Stimulated activated naive B cell treated with anti-CD40 and anti-IgM and Interleukin-4, amounts not matched to agents 10 μg/mL and 1 μg/mL and 100 μg/mL, for 72 hours (primary cell): Measurements from ENCODE around the gene FAM131C.

Experiments used
- ATAC-seq, 2 donors: fragments of 150-1000 bp; cut with Tn5 transposase; replicated peaks; 2 replicates each; pipeline ENCODE4 v1.10.0; 2021; ENCODE audit warnings: moderate library complexity in 1 of 2
- DNase-seq: peaks from one replicate; pipeline ENCODE4 v3.0.0; 2021
- H3K27ac Mint-ChIP-seq: one replicate; pipeline ENCODE4 v1.8.0; 2022; ENCODE audit warnings: mild to moderate bottlenecking, mixed read lengths
- H3K27me3 Mint-ChIP-seq, 2 donors: one replicate each; pipeline ENCODE4 v1.8.0; 2022; ENCODE audit warnings: mixed read lengths in 2 of 2
- H3K36me3 Mint-ChIP-seq, 2 donors: one replicate each; pipeline ENCODE4 v1.8.0; 2022; ENCODE audit warnings: mixed read lengths in 2 of 2, mild to moderate bottlenecking in 1 of 2
- H3K4me1 Mint-ChIP-seq, 2 donors: one replicate each; pipeline ENCODE4 v1.8.0; 2022; ENCODE audit warnings: mixed read lengths in 2 of 2, mild to moderate bottlenecking in 1 of 2
- H3K4me3 Mint-ChIP-seq, 2 donors: one replicate each; pipeline ENCODE4 v1.8.0; 2022; ENCODE audit warnings: mild to moderate bottlenecking in 2 of 2, mixed read lengths in 2 of 2, moderate library complexity in 1 of 2
- H3K9me3 Mint-ChIP-seq, 2 donors: one replicate each; pipeline ENCODE4 v1.8.0; 2022; ENCODE audit warnings: mixed read lengths in 2 of 2, mild to moderate bottlenecking in 1 of 2

FAM131C gene

GRCh38 chr1:16091296-16091695, 17.8 kb upstream of the FAM131C start:
- DNase-seq (no peak), ATAC-seq (no peak)
- Mint-ChIP-seq H3K9me3 (no peaks in the 10 kb centered on the region), H3K4me3 (no peak overlapping the region), H3K27ac (no peak overlapping the region), H3K4me1 (peaks cover 8 to 21% of the 10 kb centered on the region in 2 donors), H3K36me3 (no peaks in the 10 kb centered on the region), H3K27me3 (peaks cover 40 to 46% of the 10 kb centered on the region in 2 donors)

GRCh38 chr1:16090076-16090826, 16.8 kb upstream of the FAM131C start:
- Mint-ChIP-seq H3K9me3 (no peaks in the 10 kb centered on the region), H3K27me3 (peaks cover 33 to 36% of the 10 kb centered on the region in 2 donors), H3K4me3 (no peak overlapping the region), H3K4me1 (peaks cover 8 to 21% of the 10 kb centered on the region in 2 donors), H3K36me3 (no peaks in the 10 kb centered on the region), H3K27ac (no peak overlapping the region)
- peak; percentile 58 to 67 for ATAC-seq
- no peak for DNase-seq

- H3K27ac Mint-ChIP-seq: no peak overlapping the region
- no peaks in the 10 kb centered on the region for H3K9me3 Mint-ChIP-seq
- H3K4me1 Mint-ChIP-seq: peaks cover 8 to 21% of the 10 kb centered on the region in 2 donors
- DNase-seq (no peak), ATAC-seq (no peak)
- H3K27me3 Mint-ChIP-seq: peaks cover 26 to 29% of the 10 kb centered on the region in 2 donors
- no peak overlapping the region for H3K4me3 Mint-ChIP-seq
- no peaks in the 10 kb centered on the region for H3K36me3 Mint-ChIP-seq
These were observed 15.5 kb upstream of the FAM131C start for GRCh38 chr1:16088996-16089395.

GRCh38 chr1:16088351-16088911, 15.0 kb upstream of the FAM131C start:
- DNase-seq (no peak), ATAC-seq (no peak)
- Mint-ChIP-seq H3K4me1 (peaks cover 8 to 21% of the 10 kb centered on the region in 2 donors), H3K9me3 (no peaks in the 10 kb centered on the region), H3K27ac (peak overlapping the region; percentile 59), H3K36me3 (no peaks in the 10 kb centered on the region), H3K4me3 (no peak overlapping the region), H3K27me3 (peaks cover 26 to 29% of the 10 kb centered on the region in 2 donors)

- Mint-ChIP-seq H3K9me3 (no peaks in the 10 kb centered on the region), H3K27ac (no peak overlapping the region), H3K36me3 (no peaks in the 10 kb centered on the region), H3K4me3 (no peak overlapping the region), H3K27me3 (peaks cover 26 to 29% of the 10 kb centered on the region in 2 donors), H3K4me1 (peaks cover 8 to 21% of the 10 kb centered on the region in 2 donors)
- ATAC-seq (no peak), DNase-seq (no peak)
These were observed 14.3 kb upstream of the FAM131C start for GRCh38 chr1:16087733-16088132.

GRCh38 chr1:16085522-16085921, 12.1 kb upstream of the FAM131C start:
- Mint-ChIP-seq H3K27ac (no peak overlapping the region), H3K36me3 (no peaks in the 10 kb centered on the region), H3K27me3 (peaks cover 17 to 21% of the 10 kb centered on the region in 2 donors), H3K4me3 (no peak overlapping the region), H3K9me3 (no peaks in the 10 kb centered on the region), H3K4me1 (peaks cover 8 to 21% of the 10 kb centered on the region in 2 donors)
- ATAC-seq: no peak
- DNase-seq: no peak

- Mint-ChIP-seq H3K36me3 (no peaks in the 10 kb centered on the region), H3K4me1 (peaks cover 10 to 16% of the 10 kb centered on the region in 2 donors), H3K4me3 (no peak overlapping the region), H3K27me3 (peaks cover under 1 to 9% of the 10 kb centered on the region in 2 donors), H3K27ac (no peak overlapping the region), H3K9me3 (no peaks in the 10 kb centered on the region)
- DNase-seq (no peak), ATAC-seq (no peak)
These were observed 10.0 kb upstream of the FAM131C start for GRCh38 chr1:16083486-16083885.

GRCh38 chr1:16082283-16083038, 9.0 kb upstream of the FAM131C start:
- H3K27ac Mint-ChIP-seq: no peak overlapping the region
- peak; percentile 33 for DNase-seq

GRCh38 chr1:16081636-16082035, 8.2 kb upstream of the FAM131C start:
- no peak overlapping the region for H3K27ac Mint-ChIP-seq
- no peak for ATAC-seq
- no peaks in the 10 kb centered on the region for H3K9me3 Mint-ChIP-seq
- no peaks in the 10 kb centered on the region for H3K36me3 Mint-ChIP-seq
- no peak for DNase-seq
- no peak overlapping the region for H3K4me3 Mint-ChIP-seq
- H3K4me1 Mint-ChIP-seq: peaks cover 8 to 22% of the 10 kb centered on the region in 2 donors
- peaks cover 0 to 7% of the 10 kb centered on the region in 2 donors for H3K27me3 Mint-ChIP-seq

More at GRCh38 chr1:16082283-16083038, 9.0 kb upstream of the FAM131C start:
- H3K9me3 Mint-ChIP-seq: no peaks in the 10 kb centered on the region
- H3K4me3 Mint-ChIP-seq: no peak overlapping the region
- H3K36me3 Mint-ChIP-seq: no peaks in the 10 kb centered on the region
- peak in 1 of 2 donors; percentile 21 for ATAC-seq
- H3K27me3 Mint-ChIP-seq: peaks cover 0 to 2% of the 10 kb centered on the region in 2 donors
- peaks cover 8 to 21% of the 10 kb centered on the region in 2 donors for H3K4me1 Mint-ChIP-seq

GRCh38 chr1:16080422-16081150, 7.1 kb upstream of the FAM131C start:
- peaks cover 10 to 22% of the 10 kb centered on the region in 2 donors for H3K4me1 Mint-ChIP-seq
- no peak overlapping the region for H3K4me3 Mint-ChIP-seq
- DNase-seq: no peak
- H3K36me3 Mint-ChIP-seq: no peaks in the 10 kb centered on the region
- no peak overlapping the region for H3K27ac Mint-ChIP-seq
- H3K27me3 Mint-ChIP-seq: peaks cover 7 to 13% of the 10 kb centered on the region in 2 donors
- no peaks in the 10 kb centered on the region for H3K9me3 Mint-ChIP-seq
- no peak for ATAC-seq

GRCh38 chr1:16078925-16079656, 5.6 kb upstream of the FAM131C start:
- H3K4me3 Mint-ChIP-seq: peak overlapping the region; percentile 81 to 86
- DNase-seq (peak; percentile 80), ATAC-seq (peak; percentile 94 to 95)
- H3K9me3 Mint-ChIP-seq: no peaks in the 10 kb centered on the region
- peaks cover 17 to 18% of the 10 kb centered on the region in 2 donors for H3K27me3 Mint-ChIP-seq
- H3K4me1 Mint-ChIP-seq: peaks cover 17 to 29% of the 10 kb centered on the region in 2 donors
- no peaks in the 10 kb centered on the region for H3K36me3 Mint-ChIP-seq
- H3K27ac Mint-ChIP-seq: peak overlapping the region; percentile 82

GRCh38 chr1:16077406-16078245, 4.2 kb upstream of the FAM131C start:
- Mint-ChIP-seq H3K4me1 (peaks cover 20 to 35% of the 10 kb centered on the region in 2 donors), H3K27ac (peak overlapping the region; percentile 86), H3K4me3 (peak overlapping the region; percentile 31 to 59), H3K36me3 (no peaks in the 10 kb centered on the region), H3K27me3 (peaks cover 22 to 25% of the 10 kb centered on the region in 2 donors), H3K9me3 (no peaks in the 10 kb centered on the region)
- DNase-seq (no peak), ATAC-seq (no peak)

GRCh38 chr1:16076865-16077238, 3.4 kb upstream of the FAM131C start:
- Mint-ChIP-seq H3K4me1 (peaks cover 23 to 43% of the 10 kb centered on the region in 2 donors), H3K36me3 (no peaks in the 10 kb centered on the region), H3K4me3 (no peak overlapping the region), H3K27me3 (peaks cover 26 to 33% of the 10 kb centered on the region in 2 donors), H3K9me3 (no peaks in the 10 kb centered on the region), H3K27ac (peak overlapping the region; percentile 86)
- no peak for ATAC-seq
- DNase-seq: no peak
